Thyroid gland (tissue), 4 donors: ENCODE results near the gene CHD8.

Experiments
- POLR2A ChIP-seq, 2 donors: fragments of 450-650 bp; IDR thresholded peaks; one replicate each; pipeline ENCODE4 v1.6.1; 2017; ENCODE audit warnings: antibody characterized with exemption in 2 of 2, mild to moderate bottlenecking in 2 of 2, moderate library complexity in 1 of 2
- TF ChIP-seq, protein P1 (sequence below), 6 experiments: fragments of 200-600 bp in 3 of 6; fragments of 450-650 bp in 3 of 6; sonication (generic) in 3 of 6; IDR thresholded peaks; one replicate each; pipeline ENCODE4 v1.5.1; 2016 to 2019; ENCODE audit warnings: antibody characterized with exemption in 6 of 6, mild to moderate bottlenecking in 2 of 6, inconsistent platforms in 1 of 6, moderate library complexity in 1 of 6

DNA sequence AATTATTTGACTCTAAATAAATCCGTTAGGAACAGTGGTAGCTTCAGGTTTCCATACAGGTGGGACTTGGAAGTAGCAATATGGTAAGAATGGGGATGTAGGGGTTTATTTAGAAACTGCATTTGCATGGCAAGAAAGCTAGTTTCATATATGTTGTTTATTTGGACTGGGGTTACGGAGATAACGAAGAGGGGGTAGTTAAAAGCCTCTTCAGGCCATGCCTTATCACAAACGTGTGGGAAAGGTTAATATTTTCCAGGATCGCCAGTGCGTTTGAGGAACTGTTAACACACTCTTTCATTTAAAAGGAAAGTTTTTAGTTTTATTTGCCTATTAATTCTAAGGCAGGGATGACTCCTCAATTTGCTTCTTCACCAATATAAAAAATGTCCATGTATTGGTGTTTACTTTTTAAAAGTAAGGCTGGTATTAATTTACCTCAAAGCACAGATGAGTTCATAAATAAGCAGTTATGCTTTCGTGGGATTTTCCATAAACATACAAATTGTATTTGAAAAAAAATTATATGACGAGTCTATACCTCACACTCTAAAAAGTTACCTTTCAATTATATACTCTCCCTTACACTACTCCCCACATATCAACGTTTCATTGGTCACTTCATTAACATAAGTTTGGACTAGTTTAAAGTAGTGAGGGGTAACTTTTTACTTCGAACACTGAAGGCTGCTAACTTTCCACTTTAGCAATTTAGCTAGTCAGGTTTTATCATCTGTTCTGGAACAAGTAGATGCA is 20.0 kb upstream of the CHD8 start:
- TF ChIP-seq, protein P1, sequence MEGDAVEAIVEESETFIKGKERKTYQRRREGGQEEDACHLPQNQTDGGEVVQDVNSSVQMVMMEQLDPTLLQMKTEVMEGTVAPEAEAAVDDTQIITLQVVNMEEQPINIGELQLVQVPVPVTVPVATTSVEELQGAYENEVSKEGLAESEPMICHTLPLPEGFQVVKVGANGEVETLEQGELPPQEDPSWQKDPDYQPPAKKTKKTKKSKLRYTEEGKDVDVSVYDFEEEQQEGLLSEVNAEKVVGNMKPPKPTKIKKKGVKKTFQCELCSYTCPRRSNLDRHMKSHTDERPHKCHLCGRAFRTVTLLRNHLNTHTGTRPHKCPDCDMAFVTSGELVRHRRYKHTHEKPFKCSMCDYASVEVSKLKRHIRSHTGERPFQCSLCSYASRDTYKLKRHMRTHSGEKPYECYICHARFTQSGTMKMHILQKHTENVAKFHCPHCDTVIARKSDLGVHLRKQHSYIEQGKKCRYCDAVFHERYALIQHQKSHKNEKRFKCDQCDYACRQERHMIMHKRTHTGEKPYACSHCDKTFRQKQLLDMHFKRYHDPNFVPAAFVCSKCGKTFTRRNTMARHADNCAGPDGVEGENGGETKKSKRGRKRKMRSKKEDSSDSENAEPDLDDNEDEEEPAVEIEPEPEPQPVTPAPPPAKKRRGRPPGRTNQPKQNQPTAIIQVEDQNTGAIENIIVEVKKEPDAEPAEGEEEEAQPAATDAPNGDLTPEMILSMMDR (IDR thresholded peaks at IDR 0.05) = no peak
- TF ChIP-seq POLR2A (IDR thresholded peaks at IDR 0.05) = no peak
